NCI-H524 treated with DMSO at 0.1 percent for 48 hours (cell line): ENCODE data around the gene DRAP1.

ENCODE experiments used
- DNase-seq: peaks from one replicate; lab custom pipeline; 2025; lab: John Stamatoyannopoulos, UW

DRAP1 gene

GRCh38 chr11:65903715-65904114 is 15.5 kb upstream of the DRAP1 start:
- no peak for DNase-seq

- DNase-seq, result no peak
These were observed 12.6 kb upstream of the DRAP1 start for GRCh38 chr11:65906602-65907001.

GRCh38 chr11:65907878-65908277 is 11.3 kb upstream of the DRAP1 start:
- DNase-seq, result no peak

DNA sequence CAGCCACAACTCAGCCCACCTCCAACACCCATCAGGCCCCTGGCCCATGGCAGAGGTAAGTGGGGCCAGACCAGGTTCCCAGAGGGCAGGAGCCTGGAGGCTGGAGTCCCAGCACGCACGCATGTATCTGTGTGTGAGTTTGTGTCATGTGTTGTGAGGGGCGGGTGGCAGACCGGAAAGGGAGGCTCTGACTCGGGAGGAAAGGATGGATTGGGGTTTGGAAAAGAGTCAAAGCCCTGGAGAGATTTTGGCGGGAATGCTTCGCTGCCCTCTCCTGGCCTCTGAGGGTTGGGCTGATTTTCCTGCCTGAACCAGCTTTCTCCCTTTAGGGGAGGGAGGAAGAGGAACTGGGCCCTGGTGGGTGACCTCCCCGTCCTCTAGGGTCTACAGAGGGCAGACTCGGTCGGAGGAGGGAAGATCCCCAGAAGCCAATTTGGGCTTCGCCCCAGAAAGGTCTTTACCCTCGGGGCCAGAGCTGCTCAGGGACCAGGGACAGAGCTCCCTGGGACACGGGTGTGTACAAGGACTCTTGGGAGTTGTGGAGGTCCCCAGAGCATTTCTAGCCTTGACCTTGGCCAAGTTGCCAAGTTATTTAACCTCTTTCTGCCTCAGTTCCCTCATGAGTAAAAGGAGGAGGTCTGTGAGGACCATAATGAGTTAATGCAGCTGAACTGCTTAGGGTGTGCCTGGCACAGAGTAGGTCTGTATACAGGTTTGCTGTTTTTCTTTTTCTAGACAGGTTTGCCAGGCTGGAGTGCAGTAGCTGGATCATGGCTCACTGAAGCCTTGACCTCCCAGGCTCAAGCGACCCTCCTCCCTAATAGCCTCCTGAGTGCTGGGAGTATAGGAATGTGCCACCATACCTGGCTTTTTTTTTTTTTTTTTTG is 7.3 kb upstream of the DRAP1 start:
- DNase-seq, result no peak

GRCh38 chr11:65912845-65913244 is 6.4 kb upstream of the DRAP1 start:
- no peak for DNase-seq

- no peak for DNase-seq
These were observed 4.0 kb upstream of the DRAP1 start for GRCh38 chr11:65915101-65915820.

DNA sequence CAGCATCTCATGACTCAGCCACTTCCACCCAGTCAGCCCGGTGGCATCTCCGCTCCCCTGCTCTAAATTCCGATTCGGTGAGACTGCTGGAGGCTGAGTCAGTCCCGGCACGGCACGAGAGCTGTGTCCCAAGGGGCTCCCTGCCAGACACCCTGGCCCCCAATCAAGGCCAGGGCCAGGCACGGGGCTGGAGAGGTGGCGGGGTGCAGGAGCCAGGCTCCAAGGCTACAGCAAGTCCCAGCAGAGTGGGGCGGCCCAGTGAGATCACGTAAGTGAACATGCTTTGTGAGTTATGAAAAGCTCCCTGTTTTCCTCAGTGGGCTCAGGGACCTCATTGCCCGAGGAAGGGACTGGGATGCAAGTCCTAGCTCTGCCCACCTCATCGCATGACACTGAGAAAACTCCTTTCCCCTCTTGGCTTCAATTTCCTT is 3.4 kb upstream of the DRAP1 start:
- no peak for DNase-seq

GRCh38 chr11:65916391-65916790 is 2.8 kb upstream of the DRAP1 start:
- DNase-seq, result no peak

- DNase-seq, result no peak
These were observed 2.2 kb upstream of the DRAP1 start for GRCh38 chr11:65917077-65917433.

DNA sequence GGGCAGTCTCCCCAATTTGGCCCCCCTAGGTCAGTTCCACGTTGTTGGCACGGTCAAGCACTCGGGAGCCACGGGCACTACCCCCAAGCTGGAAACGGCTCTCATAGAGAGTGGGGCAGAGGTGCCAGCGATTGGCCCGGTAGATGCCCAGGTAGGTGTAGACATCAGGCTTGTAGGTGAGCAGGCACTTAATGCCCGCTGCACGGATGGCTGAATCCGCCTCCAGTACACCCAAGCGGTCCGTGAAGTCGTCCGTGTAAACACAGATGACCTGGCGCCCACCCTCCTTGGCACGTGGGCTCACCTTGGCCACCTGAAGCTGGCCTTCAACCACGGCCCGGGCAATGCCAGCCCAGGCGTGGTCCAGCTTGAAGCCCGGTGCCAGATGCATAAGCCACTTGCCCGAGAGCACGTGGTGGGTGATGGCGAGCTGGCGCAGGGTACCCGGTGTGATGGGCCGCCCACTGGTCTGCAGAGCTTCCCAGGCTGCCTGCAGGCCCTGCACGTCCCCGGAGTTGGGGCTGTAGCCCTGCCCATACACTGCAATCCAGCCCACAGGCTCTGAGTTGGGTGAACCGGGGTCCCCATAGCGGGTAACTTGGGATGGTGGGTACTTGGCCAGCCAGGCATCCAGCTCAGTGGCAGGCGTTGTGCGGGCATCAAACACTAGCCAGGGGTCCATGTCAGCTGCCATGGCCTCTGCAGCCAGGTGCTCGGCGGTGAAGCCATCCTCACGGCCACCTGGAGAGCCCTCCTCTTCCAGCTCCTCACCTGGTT is 1.6 kb upstream of the DRAP1 start:
- DNase-seq, result no peak

- no peak for DNase-seq
These were observed 750 bp upstream of the DRAP1 start, which contains the start of gene C11orf68 for GRCh38 chr11:65918211-65919140. Gene C11orf68, minus strand, starts transcription at chr11:65919062. Its CDS starts 31 bp downstream, at chr11:65919031.

- DNase-seq, result no peak
These were observed 546 bp downstream of the DRAP1 start for GRCh38 chr11:65919573-65920371.

GRCh38 chr11:65920372-65920802 is 1.2 kb downstream of the DRAP1 start:
- DNase-seq, result peak; percentile 15

DNA sequence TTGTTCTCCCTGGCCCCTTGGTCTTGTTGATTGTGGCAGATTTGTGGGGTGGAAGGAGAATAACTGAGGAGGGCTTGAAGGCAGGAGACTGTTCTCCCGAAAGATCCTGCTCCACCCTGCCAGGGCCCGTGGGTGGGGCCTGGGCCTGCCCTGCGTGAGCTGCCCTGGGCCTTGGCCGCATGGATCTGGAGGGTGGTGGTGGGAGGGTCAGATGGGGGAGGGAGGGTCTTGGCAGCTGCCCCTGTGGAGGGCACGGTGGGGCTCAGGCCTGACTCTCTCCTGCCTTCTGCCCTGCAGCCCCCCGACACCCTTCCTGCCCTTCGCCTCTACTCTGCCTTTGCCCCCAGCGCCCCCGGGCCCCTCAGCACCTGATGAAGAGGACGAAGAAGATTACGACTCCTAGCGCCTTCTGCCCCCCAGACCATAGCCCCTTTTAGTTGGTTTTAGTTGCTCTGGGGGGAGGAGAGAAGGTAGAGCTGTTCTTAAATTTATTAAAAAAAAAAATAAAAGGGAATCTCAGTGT is 1.9 kb downstream of the DRAP1 start:
- no peak for DNase-seq

GRCh38 chr11:65921876-65922275 is 2.6 kb downstream of the DRAP1 start:
- DNase-seq, result no peak

DNA sequence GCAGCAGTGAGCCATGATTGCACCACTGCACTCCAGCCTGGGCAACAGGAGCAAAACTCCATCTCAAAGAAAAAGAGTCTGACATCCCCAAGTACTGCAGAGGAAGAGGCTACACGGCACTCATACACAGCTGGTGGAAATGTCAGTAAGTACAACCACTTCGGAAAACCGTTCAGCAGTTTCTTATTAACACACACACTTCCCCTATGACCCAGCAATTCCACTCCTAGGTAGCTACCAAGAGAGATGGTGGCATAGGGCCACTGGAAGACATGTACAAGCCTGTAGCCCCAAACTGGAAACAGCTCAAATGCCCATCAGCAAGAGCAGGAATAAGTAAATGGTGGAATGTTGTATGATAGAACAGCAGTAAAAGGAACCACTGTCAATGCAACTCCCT is 3.3 kb downstream of the DRAP1 start:
- no peak for DNase-seq

GRCh38 chr11:65925397-65925796 is 6.2 kb downstream of the DRAP1 start:
- no peak for DNase-seq

DNA sequence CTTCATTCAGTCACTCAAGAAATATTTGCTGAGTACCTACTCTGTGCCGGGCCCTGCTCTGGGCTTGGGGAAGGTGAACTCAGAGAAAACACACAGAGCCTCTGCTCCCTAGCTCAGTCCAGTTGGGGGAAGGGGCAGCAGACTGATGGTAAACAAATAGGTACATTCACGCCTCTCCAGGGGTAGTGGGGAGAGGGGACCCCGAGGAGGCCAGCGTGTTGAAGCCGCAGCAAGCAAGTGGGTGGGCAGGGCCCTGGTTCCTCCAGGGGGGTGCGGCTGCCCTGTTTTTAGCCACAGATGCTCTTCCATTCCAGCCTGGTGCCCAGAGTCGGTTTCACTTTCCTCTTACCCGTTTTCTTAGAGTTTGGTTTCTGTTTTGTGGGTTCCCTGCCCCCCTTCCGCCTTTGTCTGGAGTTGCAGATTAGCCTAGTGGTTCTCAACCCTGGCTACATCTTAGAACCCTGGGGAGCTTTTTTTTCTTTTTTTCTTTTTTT is 8.7 kb downstream of the DRAP1 start:
- no peak for DNase-seq

GRCh38 chr11:65928667-65929066 is 9.4 kb downstream of the DRAP1 start:
- no peak for DNase-seq
